Right ventricle myocardium superior (tissue), 1 donor: ENCODE results near the gene MIDN. TPM values are rescaled to one million over a fixed set of nuclear protein-coding genes. Genes with fewer than 3 reads are reported as not detected.
A peak's percentile ranks its signal among the peaks of the same experiment; 100 is the strongest.

Experiments
- ATAC-seq: fragments of 200-7000 bp; cut with Tn5 transposase; one replicate; pipeline ENCODE4 v1.9.1; 2020; ENCODE audit warnings: mild to moderate bottlenecking; ENCODE audit not compliant: poor library complexity
- DNase-seq: peaks from one replicate; pipeline ENCODE4 v3.0.0-alpha.2; 2020
- intact Hi-C: fragments of 100-400 bp; cut with DNase I; formaldehyde crosslinking; loops from one replicate; pipeline ENCODE4 v1.11.2; 2022
- total RNA-seq: library from RNA; stranded (reverse); fragmentation: NEBNext Ultra II Directional; extraction: Animal tissue kit (Norgen Biotek cat#: 25700); gene quantifications from one replicate; pipeline ENCODE4 v1.2.1, GENCODE V29; 2021
- donor health status: DM: no; HTN: yes; CAD: no; lungs with severe emphysema.

MIDN gene
- total RNA-seq, 1 donor from 2014 or later, result 54.1 TPM

- ATAC-seq (no peak), DNase-seq (no peak)
- intact Hi-C loops, result loop anchor here (10.0 kb wide), 1 partner anchor 205 kb away; the partner anchor contains the start of genes CNN2, RNU6-2 and TMEM259
These were observed 18.2 kb upstream of the MIDN start for GRCh38 chr19:1229924-1230782.

GRCh38 chr19:1230783-1231489, 17.4 kb upstream of the MIDN start:
- DNase-seq, result no peak
- intact Hi-C loops, result loop anchor here (10.0 kb wide), 1 partner anchor 206 kb away; the partner anchor contains the start of genes CNN2, RNU6-2 and TMEM259
- no peak for ATAC-seq

DNA sequence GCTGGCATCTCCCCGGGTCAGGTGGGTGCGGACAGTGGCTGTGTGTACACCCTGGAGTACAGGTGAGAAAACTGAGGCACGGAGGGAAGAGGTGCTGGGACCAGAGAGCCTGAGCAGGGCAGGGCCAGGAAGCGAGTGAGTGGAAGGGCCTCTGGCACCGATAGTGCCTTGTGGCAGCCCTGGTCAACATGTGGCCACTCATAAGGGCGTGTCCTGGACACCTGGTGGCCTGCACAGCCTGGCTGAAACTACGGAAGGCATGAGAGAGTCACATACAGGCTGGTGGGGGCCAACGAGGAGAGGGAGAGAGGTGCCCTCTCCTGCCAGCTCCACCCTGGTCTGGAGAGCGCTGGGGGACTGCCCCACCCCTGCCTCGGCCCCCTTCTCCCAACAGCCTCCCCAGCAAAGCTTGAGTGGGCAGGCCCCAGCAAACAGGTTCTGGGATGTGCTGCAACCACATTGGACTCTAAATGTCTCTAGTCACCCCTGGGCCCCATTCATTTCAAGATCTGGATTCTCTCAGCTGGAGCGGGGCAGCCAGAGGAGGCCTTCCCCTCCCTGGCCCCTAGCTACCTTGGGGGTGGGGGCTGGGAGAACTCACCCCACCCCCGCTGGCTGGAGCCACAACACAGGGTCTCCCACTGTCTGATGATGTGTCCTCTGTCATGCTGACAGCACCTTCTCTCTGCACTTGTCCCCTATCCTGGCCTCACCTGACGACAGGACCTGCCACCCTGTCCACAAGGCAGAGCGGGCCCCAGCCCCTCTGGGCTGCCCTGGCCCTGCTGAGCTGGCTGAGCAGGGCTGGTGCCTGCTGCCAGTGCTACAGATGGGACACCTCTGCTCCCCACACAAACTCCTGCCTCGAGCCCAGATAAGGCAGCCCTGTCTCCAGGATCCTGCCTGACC, 16.4 kb upstream of the MIDN start:
- peak; percentile 2 for ATAC-seq
- no peak for DNase-seq
- intact Hi-C loops, result loop anchor here (10.0 kb wide), 1 partner anchor 207 kb away; the partner anchor contains the start of genes CNN2, RNU6-2 and TMEM259

- intact Hi-C loops, result loop anchor here (10.0 kb wide), 1 partner anchor 208 kb away; the partner anchor contains the start of genes CNN2, RNU6-2 and TMEM259
- ATAC-seq (peak; percentile 21), DNase-seq (no peak)
These were observed 15.7 kb upstream of the MIDN start for GRCh38 chr19:1232652-1233072.

DNA sequence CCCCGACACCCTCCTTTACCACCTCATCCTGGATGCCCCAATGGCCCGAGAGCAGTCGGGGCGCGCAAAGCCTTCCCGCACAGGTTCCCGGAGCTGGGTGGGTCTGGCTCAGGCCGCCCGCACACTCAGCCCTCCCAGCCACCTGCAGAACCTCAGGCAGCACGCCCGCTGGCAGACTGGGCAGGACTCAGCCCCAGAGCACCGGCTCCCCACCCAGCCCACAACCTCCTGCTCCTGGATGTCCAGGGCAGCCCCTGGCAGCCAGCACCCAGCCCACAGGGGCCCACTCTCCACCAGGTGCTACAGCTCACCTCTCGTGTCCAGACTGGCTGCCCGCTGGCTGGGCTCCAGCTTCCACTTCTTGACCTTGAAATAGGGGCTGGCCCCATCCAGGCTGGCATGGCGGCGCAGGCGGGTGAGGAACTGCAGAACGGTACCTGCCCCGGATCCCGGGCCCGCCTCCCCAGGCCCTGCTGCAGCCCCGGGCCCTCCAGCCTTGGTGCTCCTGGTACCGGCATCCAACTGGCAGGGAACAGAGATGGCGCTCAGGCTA, 15.2 kb upstream of the MIDN start:
- ATAC-seq (peak; percentile 7), DNase-seq (no peak)
- intact Hi-C loops, result loop anchor here (10.0 kb wide), 1 partner anchor 208 kb away; the partner anchor contains the start of genes CNN2, RNU6-2 and TMEM259

DNA sequence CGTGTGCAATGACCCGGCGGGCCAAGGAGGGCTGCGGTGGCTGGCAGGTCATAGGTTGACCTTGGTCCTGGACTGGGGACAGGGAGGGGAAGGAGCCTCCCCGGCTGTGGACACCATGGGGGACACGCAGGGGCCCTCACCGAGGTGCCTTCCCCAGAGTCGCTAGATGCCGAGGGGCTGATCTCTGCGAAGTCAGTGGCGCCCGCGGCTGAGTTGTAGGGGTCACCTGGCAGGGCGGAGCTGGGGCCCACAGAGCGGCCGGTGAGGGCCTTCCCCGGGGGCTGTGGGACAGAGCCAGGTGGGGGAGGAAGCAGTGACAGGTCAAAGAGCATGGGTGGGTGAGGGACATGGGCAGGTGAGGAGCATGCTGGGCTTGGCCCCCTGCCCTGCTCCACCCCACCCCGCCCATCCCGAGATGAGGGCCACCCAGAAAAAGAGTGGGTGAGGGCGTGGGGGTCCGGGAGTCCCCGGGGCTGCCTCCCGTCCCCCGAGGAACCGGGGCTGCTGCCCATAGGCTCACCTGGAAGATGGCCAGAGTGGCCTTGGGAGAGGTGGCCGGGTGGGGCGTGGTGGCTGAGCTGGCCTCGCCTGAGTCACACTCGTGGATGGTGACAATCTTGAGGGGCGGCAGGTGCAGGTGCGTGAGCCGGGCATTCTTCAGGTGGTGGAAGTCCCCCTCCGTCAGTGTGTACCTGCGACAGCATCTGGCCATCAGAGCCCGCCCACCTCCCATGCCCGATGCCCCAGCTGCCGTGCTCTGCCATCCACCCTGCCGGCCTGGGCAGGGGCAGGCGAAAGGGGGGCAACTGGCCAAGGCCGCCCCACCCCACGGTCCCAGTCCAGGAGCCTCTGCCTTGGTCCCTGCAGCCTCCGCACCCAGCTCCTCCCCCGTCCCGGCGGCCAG, 14.1 kb upstream of the MIDN start:
- ATAC-seq (no peak), DNase-seq (no peak)
- intact Hi-C loops, result loop anchor here (10.0 kb wide), 1 partner anchor 210 kb away; the partner anchor contains the start of genes CNN2, RNU6-2 and TMEM259

DNA sequence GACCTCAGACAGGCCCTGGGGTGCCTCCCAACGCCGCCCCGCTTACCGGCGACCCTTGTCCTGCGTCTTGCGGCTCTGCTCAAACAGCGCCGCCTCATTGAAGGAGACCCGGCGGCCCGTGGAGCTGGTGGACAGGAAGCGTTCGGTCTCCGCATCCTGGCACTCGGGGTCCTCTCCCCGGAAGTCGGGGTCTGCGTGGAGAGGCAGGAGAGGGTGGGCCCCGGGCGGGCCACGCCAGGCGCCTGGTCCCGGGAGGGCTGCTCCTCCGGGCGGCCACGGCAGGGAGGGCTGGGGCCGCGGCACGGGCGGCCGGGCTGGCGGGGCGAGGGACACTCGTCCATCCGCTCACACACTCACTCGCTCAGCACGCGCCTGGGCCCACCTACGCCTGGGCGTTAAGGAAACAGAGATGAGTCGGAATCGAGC, 13.4 kb upstream of the MIDN start:
- intact Hi-C loops, result loop anchor here (10.0 kb wide), 1 partner anchor 210 kb away; the partner anchor contains the start of genes CNN2, RNU6-2 and TMEM259
- no peak for DNase-seq
- no peak for ATAC-seq

DNA sequence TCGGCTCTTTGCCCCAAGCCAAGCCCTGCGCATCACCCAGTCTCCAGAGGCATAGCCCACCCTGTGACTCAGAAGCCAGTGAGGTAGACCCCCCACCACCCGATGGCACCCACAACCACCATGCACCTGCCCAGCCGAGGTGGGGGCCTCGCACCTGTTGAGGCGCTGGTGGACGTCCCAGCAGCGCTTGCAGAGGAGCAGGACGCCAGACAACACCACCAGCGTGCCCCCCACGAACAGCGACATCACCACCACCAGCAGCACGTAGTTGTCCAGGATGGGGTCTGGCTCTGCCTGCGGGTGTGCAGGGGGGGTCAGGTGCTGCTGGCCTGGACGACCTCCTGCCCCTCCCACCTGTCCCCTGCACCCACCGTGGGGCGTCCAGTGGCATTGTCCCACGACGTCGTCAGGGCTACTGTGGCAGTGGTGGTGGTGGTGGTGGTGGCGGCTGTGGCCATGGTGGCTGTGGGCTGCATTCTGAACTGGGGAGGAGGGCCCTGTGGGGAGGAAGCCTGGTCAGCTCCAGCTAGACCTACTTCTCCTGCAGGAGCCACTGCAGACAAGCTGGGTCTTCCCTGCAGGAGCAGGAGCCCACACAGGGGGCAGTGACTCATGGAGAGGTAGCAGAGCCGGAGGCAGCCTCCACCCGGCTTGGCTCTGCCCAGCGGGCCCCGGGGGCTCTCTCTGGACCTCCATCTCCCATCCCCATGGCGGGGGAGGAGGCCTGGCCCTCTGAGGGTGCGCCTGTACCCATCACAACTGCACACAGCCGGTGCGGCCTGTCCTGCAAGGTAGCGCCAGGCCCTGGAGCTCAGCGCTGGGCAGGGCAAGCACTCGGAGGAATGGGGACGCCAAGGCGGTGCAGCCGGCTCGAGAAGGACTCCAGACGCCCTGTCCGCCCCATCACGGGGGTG, 12.5 kb upstream of the MIDN start:
- no peak for DNase-seq
- intact Hi-C loops, result loop anchor here (10.0 kb wide), 1 partner anchor 211 kb away; the partner anchor contains the start of genes CNN2, RNU6-2 and TMEM259
- ATAC-seq, result no peak

- intact Hi-C loops, result loop anchor here (10.0 kb wide), 1 partner anchor 212 kb away; the partner anchor contains the start of genes CNN2, RNU6-2 and TMEM259
- no peak for ATAC-seq
- DNase-seq, result no peak
These were observed 11.8 kb upstream of the MIDN start for GRCh38 chr19:1236576-1236975.

- ATAC-seq (no peak), DNase-seq (no peak)
These were observed 11.2 kb upstream of the MIDN start for GRCh38 chr19:1237027-1237659.

GRCh38 chr19:1237754-1238368, 10.5 kb upstream of the MIDN start, which contains the start of gene CBARP:
TSS of gene CBARP (minus strand) at chr19:1238005. CDS start at chr19:1236100, 1,905 bp downstream.
- intact Hi-C loops, result loop anchor here (10.0 kb wide), 1 partner anchor 213 kb away; the partner anchor contains the start of genes CNN2, RNU6-2 and TMEM259
- ATAC-seq (no peak), DNase-seq (no peak)

More at GRCh38 chr19:1237027-1237659, 11.2 kb upstream of the MIDN start:
- intact Hi-C loops, result loop anchor here (10.0 kb wide), 1 partner anchor 212 kb away; the partner anchor contains the start of genes CNN2, RNU6-2 and TMEM259

DNA sequence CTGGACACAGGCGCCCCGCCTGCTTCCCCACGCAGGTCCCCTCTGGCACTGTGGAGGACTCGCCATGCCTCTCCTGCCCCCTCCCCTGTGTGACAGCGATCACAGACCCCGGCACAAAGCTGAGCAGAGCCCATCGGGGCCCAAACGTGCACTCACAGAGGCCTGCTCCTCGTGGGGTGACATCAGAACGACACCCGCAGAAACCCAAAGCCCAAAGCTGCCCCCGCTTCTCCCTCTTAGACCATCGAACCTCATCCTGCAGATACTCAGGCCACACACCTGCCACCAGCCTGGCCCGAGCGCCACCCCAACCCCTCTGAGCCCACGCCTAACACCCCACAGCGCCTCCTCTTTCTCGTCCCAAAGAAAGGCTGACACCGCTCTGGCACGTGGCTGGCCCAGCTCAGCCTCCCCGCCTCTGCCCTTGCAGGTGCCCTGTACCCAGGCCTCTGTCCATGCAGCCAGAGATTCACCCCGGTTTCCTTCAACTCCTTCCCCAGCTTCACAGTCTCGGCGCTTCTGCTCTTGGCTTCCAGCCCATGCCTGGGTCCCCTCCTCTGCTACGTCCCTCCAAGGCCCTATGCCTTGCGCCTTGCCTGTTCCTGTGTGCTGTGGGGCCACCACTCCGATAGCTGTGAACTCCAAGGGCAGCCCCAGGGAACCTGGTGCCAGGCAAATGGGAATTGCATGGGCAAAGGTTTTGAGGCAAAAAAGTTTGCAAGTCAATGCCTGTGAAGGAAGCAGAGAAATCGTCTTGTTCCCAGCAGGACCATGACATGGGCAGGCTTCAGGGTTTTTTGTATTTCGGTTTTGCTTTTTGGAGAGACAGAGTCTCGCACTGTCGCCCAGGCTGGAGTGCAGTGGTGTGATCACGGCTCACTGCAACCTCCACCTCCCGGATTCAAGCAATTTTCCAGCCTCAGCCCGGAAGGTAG, 9.7 kb upstream of the MIDN start:
- ATAC-seq (no peak), DNase-seq (no peak)
- intact Hi-C loops, result loop anchor here (10.0 kb wide), 1 partner anchor 214 kb away; the partner anchor contains the start of genes CNN2, RNU6-2 and TMEM259

DNA sequence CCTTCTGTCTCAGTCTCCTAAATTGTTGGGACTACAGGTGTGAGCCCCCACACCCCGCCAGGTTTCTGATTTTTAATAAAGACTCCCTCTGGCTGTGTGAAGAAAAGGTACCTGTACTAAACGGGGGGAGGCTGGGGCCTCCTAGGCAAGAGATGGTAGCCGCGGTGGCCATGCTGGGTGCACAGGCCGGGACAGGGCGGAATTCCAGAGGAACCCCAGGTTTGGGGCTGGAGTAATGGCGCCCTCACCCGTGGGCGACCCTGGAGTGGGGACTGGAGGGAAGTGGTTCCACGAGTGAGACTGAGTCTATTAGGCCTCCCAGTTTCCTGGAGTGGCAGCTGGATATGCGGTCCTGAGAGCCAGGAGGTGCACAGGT, 9.0 kb upstream of the MIDN start:
- DNase-seq (no peak), ATAC-seq (no peak)
- intact Hi-C loops, result loop anchor here (10.0 kb wide), 1 partner anchor 215 kb away; the partner anchor contains the start of genes CNN2, RNU6-2 and TMEM259
